HG02571 (cell line): Measurements from ENCODE around the gene CWF19L1.
A peak's percentile ranks its signal among the peaks of the same experiment; 100 is the strongest.
"Not testable (repeated sequence)": the region's sequence is repeated elsewhere in the genome, so short reads cannot be mapped to it uniquely, and the experiment has no call there.

Experiments
- ATAC-seq: cut with Tn5 transposase; IDR thresholded peaks from one replicate; pipeline ENCODE4 v1.9.1; 2021; ENCODE audit warnings: mild to moderate bottlenecking, moderate library complexity; ENCODE audit not compliant: unreplicated experiment

The CWF19L1 gene

GRCh38 chr10:100267239-100268104 is at the start of gene CWF19L1:
Gene CWF19L1, minus strand, starts transcription at chr10:100267638. Its CDS starts 45 bp downstream, at chr10:100267593.
- ATAC-seq, result peak; percentile 77

- no peak for ATAC-seq
These were observed 48.2 kb upstream of the CWF19L1 start for GRCh38 chr10:100315615-100316014.

GRCh38 chr10:100311298-100311697 is 43.9 kb upstream of the CWF19L1 start:
- no peak for ATAC-seq

GRCh38 chr10:100307684-100308083 is 40.2 kb upstream of the CWF19L1 start:
- ATAC-seq, result no peak

GRCh38 chr10:100306861-100307260 is 39.4 kb upstream of the CWF19L1 start:
- ATAC-seq, result no peak

GRCh38 chr10:100304414-100304813 is 37.0 kb upstream of the CWF19L1 start:
- ATAC-seq, result no peak

GRCh38 chr10:100303724-100304319 is 36.4 kb upstream of the CWF19L1 start:
- ATAC-seq, result no peak

- ATAC-seq, result not testable (repeated sequence)
These were observed 33.7 kb upstream of the CWF19L1 start for GRCh38 chr10:100301123-100301522.

- ATAC-seq, result no peak
These were observed 29.8 kb upstream of the CWF19L1 start for GRCh38 chr10:100297242-100297641.

GRCh38 chr10:100293066-100293465 is 25.6 kb upstream of the CWF19L1 start:
- ATAC-seq, result no peak

GRCh38 chr10:100292300-100292699 is 24.9 kb upstream of the CWF19L1 start:
- not testable (repeated sequence) for ATAC-seq

GRCh38 chr10:100291356-100291755 is 23.9 kb upstream of the CWF19L1 start:
- ATAC-seq, result no peak

GRCh38 chr10:100289641-100290040 is 22.2 kb upstream of the CWF19L1 start:
- no peak for ATAC-seq

- ATAC-seq, result no peak
These were observed 20.8 kb upstream of the CWF19L1 start for GRCh38 chr10:100288196-100288595.

- no peak for ATAC-seq
These were observed 20.3 kb upstream of the CWF19L1 start for GRCh38 chr10:100287756-100288155.

GRCh38 chr10:100286051-100287033 is 18.9 kb upstream of the CWF19L1 start, which contains the start of gene BLOC1S2:
Gene BLOC1S2, minus strand, starts transcription at chr10:100286680. Its CDS starts 21 bp downstream, at chr10:100286659.
- ATAC-seq, result peak; percentile 92

GRCh38 chr10:100285326-100285725 is 17.9 kb upstream of the CWF19L1 start:
- ATAC-seq, result not testable (repeated sequence)

- ATAC-seq, result no peak
These were observed 15.5 kb upstream of the CWF19L1 start for GRCh38 chr10:100282907-100283306.

- ATAC-seq, result not testable (repeated sequence)
These were observed 9.5 kb upstream of the CWF19L1 start for GRCh38 chr10:100276971-100277370.

GRCh38 chr10:100265821-100266485 is 1.5 kb downstream of the CWF19L1 start:
- no peak for ATAC-seq
